ENCODE measurements around the gene ALDH7A1. TPM values are rescaled to one million over a fixed set of nuclear protein-coding genes. Genes with fewer than 3 reads are reported as not detected.

ALDH7A1 gene
- total RNA-seq, result 28.7 and 34.5 TPM in 2 replicates

GRCh38 chr5:126594748-126595485 is at the start of gene ALDH7A1:
Gene ALDH7A1 (minus strand): TSS chr5:126595219. CDS start chr5:126595198, 21 bp downstream.
- TF ChIP-seq CTCF (IDR thresholded peaks at IDR 0.05; ENCODE audit: insufficient read depth, low read depth, low read length), result peak; percentile 58
- DNase-seq (ENCODE audit: low read depth), result peak; percentile 94
- H3K4me3 ChIP-seq (ENCODE audit: low read depth, low read length), result peak within 1 kb of the TSS; percentile 68

- no peak for TF ChIP-seq CTCF (IDR thresholded peaks at IDR 0.05; ENCODE audit: insufficient read depth, low read depth, low read length)
- no peak for DNase-seq (ENCODE audit: low read depth)
- H3K4me3 ChIP-seq (ENCODE audit: low read depth, low read length), result no peak overlapping the region
Measured at GRCh38 chr5:126641387-126641786, 46.4 kb upstream of the ALDH7A1 start.

DNA sequence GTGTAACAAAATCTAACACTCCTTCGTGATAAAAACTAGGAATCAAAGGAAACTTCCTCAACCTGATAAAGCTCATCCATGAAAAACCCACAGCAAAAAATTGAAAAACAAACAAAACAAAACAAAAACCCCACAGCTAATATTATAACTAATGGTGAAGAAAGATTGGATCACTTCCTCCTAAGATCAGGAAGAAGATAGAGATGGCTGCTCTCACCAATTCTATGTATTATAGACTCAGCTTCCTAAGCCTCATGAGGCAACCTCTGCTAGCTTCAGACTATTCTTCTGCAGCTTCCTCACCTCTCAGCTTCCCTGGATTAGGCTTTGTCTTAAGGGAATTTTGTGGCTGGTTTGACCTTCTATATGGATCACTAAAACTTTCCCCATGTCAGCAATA is 45.8 kb upstream of the ALDH7A1 start:
- DNase-seq (ENCODE audit: low read depth), result no peak
- H3K4me3 ChIP-seq (ENCODE audit: low read depth, low read length), result no peak overlapping the region
- no peak for TF ChIP-seq CTCF (IDR thresholded peaks at IDR 0.05; ENCODE audit: insufficient read depth, low read depth, low read length)

- DNase-seq (ENCODE audit: low read depth), result no peak
- TF ChIP-seq CTCF (IDR thresholded peaks at IDR 0.05; ENCODE audit: insufficient read depth, low read depth, low read length), result no peak
- no peak overlapping the region for H3K4me3 ChIP-seq (ENCODE audit: low read depth, low read length)
Measured at GRCh38 chr5:126636956-126637355, 41.9 kb upstream of the ALDH7A1 start.

DNA sequence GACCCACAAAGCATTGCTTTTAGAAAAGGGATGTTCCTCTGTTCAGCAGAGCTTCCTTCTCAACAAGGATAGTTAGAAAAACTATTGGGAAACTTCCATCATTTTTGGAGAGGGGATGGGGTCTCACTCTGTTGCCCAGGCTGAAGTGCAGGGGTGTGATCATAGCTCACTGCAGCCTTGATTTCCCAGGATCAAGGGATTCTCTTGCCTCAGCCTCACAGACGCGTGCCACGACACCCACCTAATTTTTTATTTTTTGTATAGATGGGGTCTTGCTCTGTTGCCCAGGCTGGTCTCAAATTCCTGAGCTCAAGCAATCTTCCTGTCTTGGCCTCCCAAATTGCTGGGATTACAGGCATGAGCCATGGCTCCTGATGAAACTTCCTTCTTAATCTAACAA is 40.6 kb upstream of the ALDH7A1 start:
- DNase-seq (ENCODE audit: low read depth), result no peak
- no peak for TF ChIP-seq CTCF (IDR thresholded peaks at IDR 0.05; ENCODE audit: insufficient read depth, low read depth, low read length)
- no peak overlapping the region for H3K4me3 ChIP-seq (ENCODE audit: low read depth, low read length)

GRCh38 chr5:126633552-126633951 is 38.5 kb upstream of the ALDH7A1 start:
- H3K4me3 ChIP-seq (ENCODE audit: low read depth, low read length), result no peak overlapping the region
- TF ChIP-seq CTCF (IDR thresholded peaks at IDR 0.05; ENCODE audit: insufficient read depth, low read depth, low read length), result no peak
- DNase-seq (ENCODE audit: low read depth), result no peak

DNA sequence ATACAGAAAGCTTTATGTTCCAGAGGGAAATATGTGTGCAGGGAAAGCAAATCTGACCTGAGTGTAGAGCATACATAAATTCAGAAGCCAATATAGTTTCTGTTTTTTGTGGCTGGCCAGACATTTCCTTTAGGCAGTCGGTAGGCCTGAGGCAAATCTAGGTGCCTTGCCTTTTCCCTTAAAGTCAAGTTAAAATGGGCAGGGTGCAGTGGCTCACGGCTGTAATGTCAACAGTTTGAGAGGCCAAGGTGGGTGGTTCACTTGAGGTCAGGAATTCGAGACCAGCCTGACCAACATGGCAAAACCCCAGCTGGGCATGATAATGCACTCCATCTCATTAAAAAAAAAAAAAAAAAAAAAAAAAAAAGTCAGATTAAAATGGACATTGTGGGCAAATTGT is 36.9 kb upstream of the ALDH7A1 start:
- TF ChIP-seq CTCF (IDR thresholded peaks at IDR 0.05; ENCODE audit: insufficient read depth, low read depth, low read length), result no peak
- H3K4me3 ChIP-seq (ENCODE audit: low read depth, low read length), result no peak overlapping the region
- no peak for DNase-seq (ENCODE audit: low read depth)
